ENCODE results near the gene PDGFB. TPM values are rescaled to one million over a fixed set of nuclear protein-coding genes. Genes with fewer than 3 reads are reported as not detected.
A peak's percentile ranks its signal among the peaks of the same experiment; 100 is the strongest.

PDGFB gene
- total RNA-seq, 1 donor from 2014 or later, result 54.8 TPM

DNA sequence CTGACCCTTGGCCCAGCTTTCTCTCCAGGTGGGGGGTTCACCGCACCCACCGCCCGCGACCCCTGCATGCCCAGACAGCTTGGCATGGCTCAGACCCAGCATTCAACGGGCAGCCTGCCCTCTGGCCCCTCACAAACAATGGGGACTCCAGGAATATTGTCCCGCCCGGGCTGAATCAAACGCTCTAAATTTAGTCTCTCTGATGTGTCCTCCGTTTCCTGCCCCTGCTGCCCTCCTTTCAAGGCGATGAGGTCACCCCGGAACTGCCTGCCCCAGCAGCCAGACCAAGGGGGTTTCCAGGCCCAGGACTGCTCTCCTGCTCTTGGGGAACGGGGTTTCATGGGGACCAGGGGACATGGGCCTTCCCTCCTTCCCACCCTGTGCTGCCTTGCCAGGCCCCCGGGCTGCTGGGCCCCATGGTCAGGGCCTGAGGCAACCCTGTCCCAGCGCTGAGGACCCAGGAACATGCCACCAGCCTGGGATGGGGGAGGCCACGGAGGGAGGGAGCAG is 10.1 kb upstream of the PDGFB start:
- peak; percentile 54 to 84 for DNase-seq (ENCODE audit: low read depth in 2 of 2)

DNA sequence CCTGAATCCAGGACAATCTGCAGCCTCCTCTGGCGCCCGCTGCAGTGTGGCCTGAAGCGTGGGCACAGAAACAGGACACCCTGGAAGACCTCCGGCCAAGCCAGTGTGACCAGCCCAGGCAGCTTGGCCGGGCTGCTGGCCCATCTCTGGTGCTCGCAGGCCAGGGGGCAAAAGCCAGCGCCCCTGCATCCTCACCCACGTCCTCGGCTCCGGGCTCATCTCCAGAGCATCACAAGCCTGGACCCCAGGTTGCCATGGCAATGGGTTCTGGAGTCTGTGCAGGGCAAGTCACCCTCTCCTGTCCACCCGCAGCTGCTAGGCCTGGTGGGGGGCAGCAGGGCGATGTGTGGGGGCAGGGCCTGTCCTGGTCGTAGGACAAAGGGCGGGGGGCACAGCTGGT is 9.3 kb upstream of the PDGFB start:
- peak in 1 of 2 donors; percentile 49 for DNase-seq (ENCODE audit: low read depth in 2 of 2)

DNA sequence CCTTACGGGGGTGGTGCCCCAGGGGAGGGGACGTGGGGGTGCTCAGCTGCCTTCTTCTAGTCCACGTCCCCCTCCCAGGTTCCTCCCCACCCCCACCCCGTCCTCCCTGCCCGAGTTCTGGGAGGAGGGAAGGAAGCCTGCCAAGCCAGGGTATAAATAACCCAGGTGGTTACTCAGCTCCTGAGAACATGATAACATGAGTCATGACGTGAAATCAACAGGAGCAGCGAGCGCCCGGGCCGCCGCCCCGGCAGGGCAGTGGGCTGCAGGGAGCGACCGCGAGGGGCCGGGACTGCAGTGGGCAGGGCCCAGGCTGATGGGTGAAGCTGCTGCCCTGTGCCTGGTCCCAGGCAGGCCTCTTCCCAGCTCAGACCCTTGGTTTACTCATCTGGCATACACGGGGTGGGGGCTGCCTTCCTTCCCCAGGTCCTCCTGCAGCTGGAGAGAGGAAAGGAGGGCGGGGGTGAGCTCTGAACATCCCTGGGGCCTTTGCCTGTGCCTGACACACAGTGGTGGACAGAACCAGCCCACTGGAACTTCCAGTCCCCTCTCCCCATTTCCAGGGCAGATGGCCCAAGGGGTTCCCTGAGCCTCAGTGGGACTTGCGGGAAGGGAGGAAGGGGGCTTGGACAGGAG is 8.8 kb upstream of the PDGFB start:
- peak; percentile 76 to 83 for DNase-seq (ENCODE audit: low read depth in 2 of 2)

DNA sequence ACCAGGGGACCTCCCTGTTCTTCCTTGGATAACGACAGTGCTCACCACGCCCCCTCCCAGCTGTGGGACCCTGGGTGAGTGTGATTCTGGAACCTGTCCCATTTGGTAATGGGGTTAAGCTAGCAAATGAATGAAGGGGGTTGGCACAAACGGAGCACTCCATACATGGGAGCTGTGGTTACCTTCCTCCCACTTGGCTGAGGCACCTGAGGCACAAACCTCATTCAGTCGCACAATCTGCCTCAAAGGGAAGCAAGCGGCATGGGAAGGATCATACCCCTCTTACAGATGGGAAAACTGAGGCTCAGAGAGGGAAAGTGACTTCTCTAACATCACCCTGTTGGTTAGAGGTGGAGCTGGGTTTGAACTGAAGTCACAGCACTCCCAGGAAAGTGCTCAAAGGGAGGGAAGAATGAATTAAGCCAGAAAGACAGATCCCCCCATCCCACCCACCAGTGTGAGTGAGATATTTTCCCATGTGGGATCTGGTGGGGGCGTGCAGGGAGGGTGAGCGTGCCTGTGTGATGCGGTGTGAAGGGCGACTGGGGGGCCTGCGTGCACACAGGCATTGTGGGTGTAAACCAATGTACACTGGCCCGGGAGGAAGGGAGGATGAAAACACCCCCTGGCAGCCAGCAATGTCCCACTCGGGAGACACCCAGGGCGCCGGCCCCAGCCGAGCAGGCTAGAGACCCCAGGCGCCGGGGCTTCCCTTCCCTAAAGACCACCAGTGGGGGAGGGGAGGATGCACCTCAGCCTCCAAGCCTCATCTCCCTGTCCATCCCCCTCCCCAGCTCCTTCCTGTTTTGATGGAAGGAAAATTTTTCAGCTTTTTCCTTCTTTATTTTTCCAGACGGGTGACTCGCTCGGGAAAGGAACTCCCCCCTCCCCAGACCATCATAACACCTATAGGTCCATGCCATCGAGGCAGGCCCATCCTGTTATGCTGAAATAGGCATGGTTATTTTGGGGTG is 8.0 kb upstream of the PDGFB start:
- DNase-seq (ENCODE audit: low read depth in 2 of 2), result peak in 1 of 2 donors; percentile 53

DNA sequence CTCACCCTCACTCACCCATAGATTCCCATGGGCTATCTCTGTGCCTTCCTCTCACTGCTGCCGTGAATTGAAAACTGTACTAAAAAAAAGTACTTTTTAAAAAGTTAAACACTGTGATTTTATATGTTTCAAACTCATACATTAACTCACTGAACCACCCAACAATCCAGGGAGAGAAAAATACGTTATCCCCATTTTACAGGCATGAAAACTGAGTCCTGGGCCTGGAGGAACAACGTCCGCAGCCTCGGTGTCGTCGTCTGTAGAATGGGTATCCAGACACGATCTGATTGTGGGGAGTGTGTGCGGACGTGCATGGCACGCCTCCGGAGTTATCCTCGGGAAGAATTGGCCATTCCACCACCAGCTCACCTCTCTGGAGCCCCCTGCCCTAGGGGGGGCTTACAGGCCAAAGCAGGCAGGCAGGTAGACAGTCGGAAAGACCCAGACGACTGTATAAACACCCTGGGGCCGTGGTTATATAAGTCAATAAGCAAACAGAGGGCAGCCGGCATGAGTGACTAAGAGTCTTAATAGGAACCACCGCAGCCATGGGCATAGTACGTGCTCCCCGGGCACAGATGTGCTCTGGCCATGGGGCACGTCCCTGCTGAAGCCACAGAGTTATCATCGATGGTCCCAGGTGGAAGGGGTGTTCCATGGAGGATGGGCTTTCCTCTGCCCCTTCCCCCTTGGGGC is 7.1 kb upstream of the PDGFB start:
- peak in 1 of 2 donors; percentile 13 for DNase-seq (ENCODE audit: low read depth in 2 of 2)

DNA sequence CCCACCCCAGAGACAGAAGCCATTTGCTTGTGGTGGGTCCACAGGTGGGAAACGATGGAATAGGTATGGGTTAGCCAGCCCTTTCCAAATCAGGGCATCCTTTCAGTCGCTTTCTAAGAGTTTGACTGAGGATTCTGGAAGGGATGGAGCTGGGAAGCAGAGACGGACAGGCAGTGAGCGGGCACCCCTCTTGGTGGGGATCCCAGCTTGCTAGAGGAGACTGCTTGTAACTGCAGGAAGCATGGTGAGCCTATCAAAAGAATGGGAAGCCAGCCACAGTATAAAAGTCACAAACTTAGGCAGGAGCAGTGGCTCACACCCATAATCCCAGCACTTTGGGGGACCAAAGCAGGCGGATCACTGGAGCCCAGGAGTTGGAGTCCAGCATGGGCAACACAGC is 6.1 kb upstream of the PDGFB start:
- DNase-seq (ENCODE audit: low read depth in 2 of 2), result no peak

DNA sequence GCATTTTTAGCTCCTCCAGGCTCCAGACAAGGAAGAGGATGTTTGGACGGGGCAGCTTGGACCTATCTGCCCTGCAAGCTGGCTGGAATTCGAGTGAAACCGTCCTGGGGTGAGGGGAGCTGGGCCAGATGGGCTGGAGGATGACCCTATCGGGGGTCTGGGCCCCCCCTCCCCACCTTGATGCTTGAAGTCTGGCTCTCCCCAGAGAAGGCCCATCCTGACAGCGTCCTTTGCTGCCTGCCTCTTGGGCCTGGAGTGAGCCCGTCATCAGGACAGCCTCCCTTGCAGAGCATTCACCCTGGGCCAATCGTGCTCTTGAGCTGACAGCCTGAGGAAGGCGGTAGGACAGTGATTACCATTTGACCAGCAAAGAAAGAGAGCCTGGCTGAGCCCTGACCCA is 5.3 kb upstream of the PDGFB start:
- no peak for DNase-seq (ENCODE audit: low read depth in 2 of 2)

DNA sequence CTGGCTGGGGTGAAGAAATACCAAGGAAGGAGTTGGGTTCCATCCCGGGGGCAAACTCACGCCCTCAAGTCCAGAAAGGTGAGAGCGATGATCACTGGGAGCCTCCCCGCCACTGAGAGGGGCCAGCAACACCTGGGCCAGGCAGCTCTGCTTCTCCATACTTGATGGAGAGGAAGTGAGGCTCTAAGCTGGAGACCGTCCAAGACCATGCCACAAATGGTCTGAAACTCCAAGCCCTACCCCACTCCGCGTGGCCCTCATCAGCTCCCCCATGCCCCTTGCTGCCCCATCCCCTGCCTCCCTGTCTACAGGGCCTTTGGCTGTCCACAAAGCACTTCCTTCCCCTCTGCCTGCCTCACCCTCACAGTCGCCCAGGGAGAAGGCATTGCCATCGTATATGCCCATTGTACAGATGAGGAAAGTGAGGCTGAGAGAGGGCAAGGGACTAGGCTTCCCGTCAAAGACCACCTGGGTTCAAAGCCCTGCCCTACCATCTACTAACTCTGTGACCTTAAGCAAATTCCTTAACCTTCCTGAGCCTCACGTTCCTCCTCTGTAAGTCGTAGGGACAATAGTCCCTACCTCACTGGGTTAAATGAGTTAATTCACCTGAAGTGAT is 4.4 kb upstream of the PDGFB start:
- no peak for DNase-seq (ENCODE audit: low read depth in 2 of 2)

DNA sequence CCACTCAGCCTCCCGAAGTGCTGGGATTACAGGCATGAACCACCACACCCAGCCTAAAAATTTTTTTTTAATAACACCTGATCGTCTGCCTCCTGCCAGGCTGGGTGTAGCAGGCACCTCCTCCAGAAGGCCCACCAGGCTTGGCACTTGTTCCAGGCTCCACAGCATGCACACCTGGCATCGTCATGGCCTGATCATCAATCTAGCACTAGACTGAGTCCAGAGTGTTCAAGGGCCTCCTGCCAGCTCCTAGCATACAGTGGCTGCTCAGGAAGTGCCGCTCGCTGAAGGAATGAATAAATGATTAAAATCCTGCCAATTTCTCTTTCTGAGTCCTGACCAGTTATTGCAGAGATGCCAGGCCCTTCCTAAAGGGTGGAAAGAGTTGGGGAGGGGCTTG is 3.5 kb upstream of the PDGFB start:
- peak in 1 of 2 donors; percentile 53 for DNase-seq (ENCODE audit: low read depth in 2 of 2)

DNA sequence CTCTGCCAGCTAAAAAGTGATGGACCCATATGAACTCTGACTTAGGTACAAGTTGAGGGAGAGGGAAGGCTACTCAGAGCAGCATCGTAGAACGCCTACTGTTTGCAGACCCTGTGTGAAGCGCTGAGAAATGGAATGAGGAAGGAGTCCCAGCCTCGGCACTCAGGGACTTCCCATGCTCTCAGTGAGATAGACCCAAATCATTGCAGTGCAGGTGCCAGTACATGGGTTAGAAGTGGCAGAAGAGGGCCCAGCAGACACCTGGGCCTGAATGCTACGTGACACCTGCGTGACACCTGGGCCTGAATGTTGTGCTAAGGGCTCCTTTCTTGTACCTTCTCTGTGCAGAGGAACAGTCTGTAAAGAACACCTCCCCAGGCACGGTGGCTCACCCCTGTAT is 2.6 kb upstream of the PDGFB start:
- DNase-seq (ENCODE audit: low read depth in 2 of 2), result no peak

DNA sequence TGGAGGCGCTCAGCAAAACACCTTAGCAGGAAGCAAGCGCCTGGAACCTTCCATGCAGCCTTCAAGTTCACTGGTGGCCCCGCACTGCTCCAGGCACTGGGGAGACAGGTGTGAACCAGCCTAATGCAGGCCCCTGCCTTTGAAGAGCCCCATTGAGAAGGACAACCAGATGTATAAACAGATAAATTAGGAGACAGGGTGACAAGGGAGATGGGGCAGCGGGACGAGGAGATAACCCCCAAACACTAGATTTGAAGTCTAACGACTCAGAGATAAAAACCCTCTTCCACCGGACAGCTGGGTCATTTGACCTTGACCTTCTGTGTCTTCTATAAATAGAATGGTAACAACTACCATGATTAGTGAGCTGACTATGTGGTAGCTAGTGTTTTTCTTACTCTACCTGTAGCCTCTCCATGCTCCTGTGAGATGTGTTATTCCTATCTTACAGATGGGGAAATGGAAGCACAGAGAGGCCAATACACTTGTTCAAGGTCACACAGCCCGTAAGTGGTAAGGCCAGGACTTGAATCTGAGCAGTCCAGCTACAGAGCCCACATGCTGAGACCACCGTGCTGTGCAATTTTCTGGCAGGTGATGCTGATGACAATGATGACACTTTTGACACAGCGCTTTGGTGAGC is 2.0 kb upstream of the PDGFB start:
- DNase-seq (ENCODE audit: low read depth in 2 of 2), result no peak

DNA sequence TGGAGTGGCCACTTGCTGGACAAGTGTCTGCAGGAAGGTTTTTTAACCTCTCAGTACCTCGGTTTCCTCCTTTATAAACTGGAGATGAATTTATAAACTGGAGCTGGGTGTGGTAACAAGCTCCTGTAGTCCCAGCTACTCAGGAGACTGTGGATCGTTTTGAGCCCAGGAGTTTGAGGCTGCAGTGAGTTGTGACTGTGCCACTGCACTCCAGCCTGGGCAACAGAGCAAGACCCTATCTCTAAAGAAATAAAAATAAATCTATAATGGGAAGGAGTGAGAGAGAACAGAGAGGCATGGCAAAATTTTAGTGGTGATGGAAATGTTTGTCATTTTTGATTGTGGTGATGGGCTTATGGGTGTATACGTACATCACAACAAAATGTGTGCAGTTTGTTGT is 1.4 kb upstream of the PDGFB start:
- no peak for DNase-seq (ENCODE audit: low read depth in 2 of 2)

DNA sequence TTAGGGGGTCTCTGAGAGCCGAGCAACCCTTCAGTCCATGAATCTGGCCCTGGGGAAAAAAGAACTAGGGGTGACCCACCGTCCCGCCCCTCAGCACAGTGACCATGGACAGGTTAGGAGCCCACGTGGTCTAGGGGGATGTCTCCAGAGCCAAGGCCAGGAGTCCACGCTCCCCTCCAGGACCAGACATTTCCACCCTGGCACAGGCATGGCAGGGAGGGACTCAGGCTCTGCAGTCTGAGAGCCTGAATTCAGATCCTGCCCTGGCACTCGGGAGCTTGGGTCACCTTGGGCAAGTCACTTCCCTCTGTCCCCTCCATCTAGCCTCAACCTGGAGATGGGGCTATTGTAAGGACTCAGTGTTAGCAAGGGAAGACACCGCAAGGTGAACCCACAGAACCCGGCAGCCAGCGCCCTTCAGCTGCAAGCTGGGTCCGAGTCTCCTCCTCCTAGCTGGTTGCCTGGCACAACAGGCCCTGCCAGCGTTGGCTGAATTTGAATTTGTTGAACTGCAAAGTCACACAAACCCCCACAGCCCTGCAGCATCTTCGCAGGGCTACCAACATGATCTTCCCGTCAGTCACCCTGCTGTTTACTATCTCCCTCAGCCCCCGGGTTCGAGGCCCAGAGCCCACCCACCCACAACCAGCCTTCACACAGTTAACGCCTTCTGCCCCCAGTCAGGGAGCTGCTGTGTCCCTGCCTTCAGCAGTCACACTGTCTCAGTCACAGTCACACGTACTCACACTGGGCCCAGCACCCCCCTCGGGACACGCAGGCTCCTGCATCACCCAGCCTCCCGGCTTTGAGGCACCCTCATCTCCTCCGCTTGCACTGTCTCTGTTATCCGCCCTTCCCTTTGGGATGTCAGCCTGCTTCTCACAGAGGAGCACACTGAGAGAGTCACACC is 603 bp upstream of the PDGFB start:
- no peak for DNase-seq (ENCODE audit: low read depth in 2 of 2)

DNA sequence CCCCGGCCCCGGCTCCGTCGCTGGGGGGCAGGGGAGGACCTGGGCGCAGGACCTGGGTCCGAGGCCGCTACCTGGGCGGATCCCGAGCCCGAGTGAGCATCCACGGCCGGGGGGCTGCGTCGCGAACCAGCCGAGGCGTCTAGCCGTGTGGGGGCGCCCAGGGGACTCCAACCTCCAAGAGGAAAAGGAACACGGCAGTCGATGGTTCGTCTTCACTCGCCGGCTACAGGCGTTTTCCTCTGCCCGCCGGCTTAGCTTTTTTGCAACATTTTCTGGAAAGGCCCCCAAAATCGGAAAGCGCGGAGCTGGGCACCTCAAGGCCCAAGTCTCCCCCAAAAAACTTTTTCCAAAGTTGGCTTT is 666 bp downstream of the PDGFB start:
- DNase-seq (ENCODE audit: low read depth in 2 of 2), result peak in 1 of 2 donors; percentile 45

DNA sequence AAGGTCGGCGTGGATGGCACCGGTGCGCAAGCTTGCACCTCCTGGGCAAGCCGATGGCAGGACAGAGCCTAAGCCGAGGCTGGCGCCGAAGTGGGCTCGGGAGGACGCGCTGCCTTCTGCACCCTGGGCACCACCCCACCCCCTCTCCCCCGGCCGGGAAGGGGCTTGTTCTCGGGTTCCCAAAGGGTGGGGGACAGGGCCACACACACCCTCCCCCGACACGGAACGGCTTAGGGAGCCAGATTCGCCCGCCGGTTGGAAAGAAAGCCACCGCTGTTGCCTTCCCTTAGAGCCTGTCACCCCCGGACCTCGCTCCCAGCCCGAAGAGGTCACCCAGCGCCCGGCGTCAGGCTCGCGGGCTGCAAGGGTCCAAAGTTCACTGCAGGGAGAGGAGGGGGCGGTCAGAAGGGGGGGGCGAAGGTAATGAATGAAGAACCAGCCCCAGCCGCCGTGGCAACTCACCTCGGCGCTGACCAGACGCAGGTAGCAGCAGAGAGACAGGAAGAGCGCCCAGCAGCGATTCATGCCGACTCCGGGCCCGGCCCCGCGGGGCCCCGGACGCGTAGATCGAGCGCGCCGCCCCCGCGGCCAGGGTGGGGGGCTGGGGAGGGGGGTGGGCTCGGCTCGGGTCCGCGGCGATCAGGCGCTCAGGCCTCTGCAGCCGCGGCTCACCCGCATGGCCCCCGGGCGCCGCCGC is 1.2 kb downstream of the PDGFB start:
- peak in 1 of 2 donors; percentile 30 for DNase-seq (ENCODE audit: low read depth in 2 of 2)

DNA sequence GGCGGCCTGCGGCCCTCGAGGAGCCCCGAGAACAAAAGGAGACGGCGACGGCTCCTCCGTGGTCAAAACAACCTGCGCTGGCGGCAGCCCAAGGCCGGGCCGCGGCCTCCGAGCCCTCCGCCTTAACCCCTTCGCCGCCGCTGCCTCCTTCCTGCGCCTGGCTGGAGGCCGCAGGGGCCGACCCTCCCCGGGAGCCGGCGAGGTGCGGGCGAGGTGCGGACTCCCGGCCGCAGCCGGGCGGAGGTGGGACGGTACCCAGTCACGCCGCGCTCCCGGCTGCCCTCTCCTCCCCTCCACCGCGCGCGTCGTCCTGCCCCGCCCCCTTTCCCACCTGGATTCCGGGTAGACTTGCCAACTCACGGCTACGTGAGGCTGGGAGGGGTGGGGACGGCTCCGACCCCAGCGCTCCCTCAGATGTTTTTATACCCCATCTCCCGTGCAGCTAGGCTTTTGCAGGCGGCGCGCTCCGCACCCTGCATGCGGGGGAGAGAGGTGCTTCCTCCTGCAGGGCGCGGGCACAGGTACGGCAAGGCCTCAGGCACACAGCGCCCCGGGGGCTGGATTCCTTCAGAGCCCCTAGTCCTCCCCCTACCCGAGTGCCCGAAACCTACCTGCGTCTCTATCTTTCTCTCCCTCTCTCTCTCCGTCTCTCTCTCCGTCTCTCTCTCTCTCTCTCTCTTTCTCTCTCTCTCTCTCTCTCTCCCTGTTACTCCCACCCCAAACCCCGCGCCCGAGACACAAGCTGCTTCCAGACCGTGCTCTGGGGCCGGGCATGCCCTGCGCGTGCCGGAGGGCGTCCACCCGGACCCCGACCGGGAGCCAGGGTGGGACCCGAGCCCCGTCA is 2.0 kb downstream of the PDGFB start:
- DNase-seq (ENCODE audit: low read depth in 2 of 2), result peak in 1 of 2 donors; percentile 45

DNA sequence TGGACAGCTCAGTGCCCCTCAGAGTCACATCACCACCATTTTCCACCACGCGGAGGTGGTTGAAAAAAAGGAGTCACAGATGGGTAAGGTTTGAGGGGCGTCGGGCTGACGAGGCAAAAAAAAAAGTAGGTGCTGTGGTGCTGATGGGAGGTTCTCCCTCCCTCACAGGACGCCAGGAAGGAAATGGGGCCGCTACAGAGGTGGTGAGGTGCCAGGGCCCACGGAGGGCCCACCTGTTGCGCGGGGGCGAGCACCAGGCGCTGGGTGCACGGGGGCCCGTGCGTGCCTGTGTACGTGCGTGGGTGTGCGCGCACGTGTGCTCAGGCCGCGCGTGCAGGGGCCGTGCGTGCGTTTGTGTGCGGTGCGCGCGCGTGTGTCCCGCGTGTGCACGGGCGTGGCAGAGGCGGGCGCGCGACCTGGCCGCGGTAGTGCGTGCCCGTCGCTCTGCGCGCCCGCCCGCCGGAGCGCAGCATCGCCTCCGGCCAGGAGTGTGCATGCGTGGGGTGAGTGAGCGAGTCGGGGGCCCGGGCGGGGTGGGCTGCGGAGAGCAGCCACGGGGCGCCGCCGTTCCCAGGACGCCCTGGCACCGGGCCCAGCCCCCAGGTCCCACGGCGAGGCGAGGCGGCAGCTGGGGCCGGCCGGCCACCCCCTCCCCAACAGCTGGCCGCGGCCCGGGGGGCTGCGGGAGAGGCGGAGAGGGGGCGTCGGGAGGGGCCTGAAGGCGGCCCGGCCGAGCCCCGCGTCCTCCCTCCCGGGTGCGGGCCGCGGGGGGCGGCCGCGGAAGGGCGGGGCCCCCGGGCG is 2.8 kb downstream of the PDGFB start:
- DNase-seq (ENCODE audit: low read depth in 2 of 2), result no peak
